ENCODE data around the gene ZNF148. TPM values are rescaled to one million over a fixed set of nuclear protein-coding genes. Genes with fewer than 3 reads are reported as not detected.

ZNF148 gene
- polyA plus RNA-seq, 2 donors, result 2.6 to 3.6 TPM

GRCh38 chr3:125357837-125358236 is 17.3 kb downstream of the ZNF148 start:
- Histone ChIP-seq H3K27ac (ENCODE audit: low read depth in 2 of 2, low read length in 1 of 2) (no peak overlapping the region), H3K4me1 (ENCODE audit: control insufficient read depth in 2 of 2, insufficient read depth in 2 of 2, low read length in 1 of 2) (peaks cover 0 to 3% of the 10 kb centered on the region in 2 donors), H3K27me3 (ENCODE audit: control insufficient read depth in 1 of 2, insufficient read depth in 2 of 2, low read length in 2 of 2) (no peaks in the 10 kb centered on the region), H3K9me3 (ENCODE audit: control insufficient read depth in 2 of 2, insufficient read depth in 1 of 2, low read depth in 1 of 2, low read length in 1 of 2) (no peaks in the 10 kb centered on the region), H3K4me3 (ENCODE audit: low read depth in 1 of 2, low read length in 2 of 2) (peak overlapping the region in 1 of 2 donors; percentile 79), H3K36me3 (ENCODE audit: control insufficient read depth in 2 of 2, insufficient read depth in 2 of 2, low read length in 1 of 2) (no peaks in the 10 kb centered on the region)
- 89 to 92% methylated on average over 11 of the region's 11 CpGs for WGBS, 2 donors

GRCh38 chr3:125357032-125357658 is 18.0 kb downstream of the ZNF148 start:
- 4 to 5% methylated on average over 52 of the region's 52 CpGs for WGBS, 2 donors
- Histone ChIP-seq H3K4me1 (ENCODE audit: control insufficient read depth in 2 of 2, insufficient read depth in 2 of 2, low read length in 1 of 2) (peaks cover 0 to 3% of the 10 kb centered on the region in 2 donors), H3K36me3 (ENCODE audit: control insufficient read depth in 2 of 2, insufficient read depth in 2 of 2, low read length in 1 of 2) (no peaks in the 10 kb centered on the region), H3K4me3 (ENCODE audit: low read depth in 1 of 2, low read length in 2 of 2) (peak overlapping the region; percentile 60 to 79), H3K9me3 (ENCODE audit: control insufficient read depth in 2 of 2, insufficient read depth in 1 of 2, low read depth in 1 of 2, low read length in 1 of 2) (no peaks in the 10 kb centered on the region), H3K27ac (ENCODE audit: low read depth in 2 of 2, low read length in 1 of 2) (peak overlapping the region; percentile 24 to 62), H3K27me3 (ENCODE audit: control insufficient read depth in 1 of 2, insufficient read depth in 2 of 2, low read length in 2 of 2) (no peaks in the 10 kb centered on the region)

- Histone ChIP-seq H3K4me1 (ENCODE audit: control insufficient read depth in 2 of 2, insufficient read depth in 2 of 2, low read length in 1 of 2) (peaks cover 0 to 3% of the 10 kb centered on the region in 2 donors), H3K27ac (ENCODE audit: low read depth in 2 of 2, low read length in 1 of 2) (peak overlapping the region; percentile 16 to 24), H3K27me3 (ENCODE audit: control insufficient read depth in 1 of 2, insufficient read depth in 2 of 2, low read length in 2 of 2) (no peaks in the 10 kb centered on the region), H3K36me3 (ENCODE audit: control insufficient read depth in 2 of 2, insufficient read depth in 2 of 2, low read length in 1 of 2) (no peaks in the 10 kb centered on the region), H3K9me3 (ENCODE audit: control insufficient read depth in 2 of 2, insufficient read depth in 1 of 2, low read depth in 1 of 2, low read length in 1 of 2) (no peaks in the 10 kb centered on the region), H3K4me3 (ENCODE audit: low read depth in 1 of 2, low read length in 2 of 2) (peak overlapping the region; percentile 60 to 79)
- WGBS, 2 donors, result 31 to 36% methylated on average over 5 of the region's 5 CpGs
Measured at GRCh38 chr3:125356140-125357026, 18.7 kb downstream of the ZNF148 start.

- WGBS, 2 donors, result 92 to 96% methylated on average over 3 of the region's 3 CpGs
- no peak overlapping the region for H3K4me3 ChIP-seq (ENCODE audit: low read depth in 1 of 2, low read length in 2 of 2)
- peaks cover 0 to 3% of the 10 kb centered on the region in 2 donors for H3K4me1 ChIP-seq (ENCODE audit: control insufficient read depth in 2 of 2, insufficient read depth in 2 of 2, low read length in 1 of 2)
- H3K36me3 ChIP-seq (ENCODE audit: control insufficient read depth in 2 of 2, insufficient read depth in 2 of 2, low read length in 1 of 2), result no peaks in the 10 kb centered on the region
- H3K27me3 ChIP-seq (ENCODE audit: control insufficient read depth in 1 of 2, insufficient read depth in 2 of 2, low read length in 2 of 2), result no peaks in the 10 kb centered on the region
- no peaks in the 10 kb centered on the region for H3K9me3 ChIP-seq (ENCODE audit: control insufficient read depth in 2 of 2, insufficient read depth in 1 of 2, low read depth in 1 of 2, low read length in 1 of 2)
- no peak overlapping the region for H3K27ac ChIP-seq (ENCODE audit: low read depth in 2 of 2, low read length in 1 of 2)
Measured at GRCh38 chr3:125353659-125354058, 21.5 kb downstream of the ZNF148 start.

GRCh38 chr3:125353128-125353527 is 22.0 kb downstream of the ZNF148 start:
- H3K36me3 ChIP-seq (ENCODE audit: control insufficient read depth in 2 of 2, insufficient read depth in 2 of 2, low read length in 1 of 2), result no peaks in the 10 kb centered on the region
- H3K4me3 ChIP-seq (ENCODE audit: low read depth in 1 of 2, low read length in 2 of 2), result no peak overlapping the region
- no peaks in the 10 kb centered on the region for H3K9me3 ChIP-seq (ENCODE audit: control insufficient read depth in 2 of 2, insufficient read depth in 1 of 2, low read depth in 1 of 2, low read length in 1 of 2)
- peaks cover 0 to 3% of the 10 kb centered on the region in 2 donors for H3K4me1 ChIP-seq (ENCODE audit: control insufficient read depth in 2 of 2, insufficient read depth in 2 of 2, low read length in 1 of 2)
- no peaks in the 10 kb centered on the region for H3K27me3 ChIP-seq (ENCODE audit: control insufficient read depth in 1 of 2, insufficient read depth in 2 of 2, low read length in 2 of 2)
- no peak overlapping the region for H3K27ac ChIP-seq (ENCODE audit: low read depth in 2 of 2, low read length in 1 of 2)

GRCh38 chr3:125351814-125352456 is 23.2 kb downstream of the ZNF148 start:
- Histone ChIP-seq H3K9me3 (ENCODE audit: control insufficient read depth in 2 of 2, insufficient read depth in 1 of 2, low read depth in 1 of 2, low read length in 1 of 2) (no peaks in the 10 kb centered on the region), H3K27ac (ENCODE audit: low read depth in 2 of 2, low read length in 1 of 2) (no peak overlapping the region), H3K36me3 (ENCODE audit: control insufficient read depth in 2 of 2, insufficient read depth in 2 of 2, low read length in 1 of 2) (no peaks in the 10 kb centered on the region), H3K4me1 (ENCODE audit: control insufficient read depth in 2 of 2, insufficient read depth in 2 of 2, low read length in 1 of 2) (no peaks in the 10 kb centered on the region), H3K27me3 (ENCODE audit: control insufficient read depth in 1 of 2, insufficient read depth in 2 of 2, low read length in 2 of 2) (no peaks in the 10 kb centered on the region), H3K4me3 (ENCODE audit: low read depth in 1 of 2, low read length in 2 of 2) (no peak overlapping the region)
- 34 to 49% methylated on average over 2 of the region's 2 CpGs for WGBS, 2 donors

- Histone ChIP-seq H3K4me3 (ENCODE audit: low read depth in 1 of 2, low read length in 2 of 2) (no peak overlapping the region), H3K27me3 (ENCODE audit: control insufficient read depth in 1 of 2, insufficient read depth in 2 of 2, low read length in 2 of 2) (no peaks in the 10 kb centered on the region), H3K4me1 (ENCODE audit: control insufficient read depth in 2 of 2, insufficient read depth in 2 of 2, low read length in 1 of 2) (no peaks in the 10 kb centered on the region), H3K9me3 (ENCODE audit: control insufficient read depth in 2 of 2, insufficient read depth in 1 of 2, low read depth in 1 of 2, low read length in 1 of 2) (no peaks in the 10 kb centered on the region), H3K36me3 (ENCODE audit: control insufficient read depth in 2 of 2, insufficient read depth in 2 of 2, low read length in 1 of 2) (no peaks in the 10 kb centered on the region), H3K27ac (ENCODE audit: low read depth in 2 of 2, low read length in 1 of 2) (peak overlapping the region in 1 of 2 donors; percentile 67)
- WGBS, 2 donors, result 93 to 96% methylated on average over 7 of the region's 7 CpGs
Measured at GRCh38 chr3:125351152-125351551, 24.0 kb downstream of the ZNF148 start.

- Histone ChIP-seq H3K4me3 (ENCODE audit: low read depth in 1 of 2, low read length in 2 of 2) (no peak overlapping the region), H3K9me3 (ENCODE audit: control insufficient read depth in 2 of 2, insufficient read depth in 1 of 2, low read depth in 1 of 2, low read length in 1 of 2) (no peaks in the 10 kb centered on the region), H3K4me1 (ENCODE audit: control insufficient read depth in 2 of 2, insufficient read depth in 2 of 2, low read length in 1 of 2) (no peaks in the 10 kb centered on the region), H3K27ac (ENCODE audit: low read depth in 2 of 2, low read length in 1 of 2) (no peak overlapping the region), H3K27me3 (ENCODE audit: control insufficient read depth in 1 of 2, insufficient read depth in 2 of 2, low read length in 2 of 2) (no peaks in the 10 kb centered on the region), H3K36me3 (ENCODE audit: control insufficient read depth in 2 of 2, insufficient read depth in 2 of 2, low read length in 1 of 2) (no peaks in the 10 kb centered on the region)
- 57 to 60% methylated on average over 5 of the region's 5 CpGs for WGBS, 2 donors
Measured at GRCh38 chr3:125350597-125350996, 24.5 kb downstream of the ZNF148 start.

GRCh38 chr3:125349556-125350165 is 25.5 kb downstream of the ZNF148 start:
- H3K36me3 ChIP-seq (ENCODE audit: control insufficient read depth in 2 of 2, insufficient read depth in 2 of 2, low read length in 1 of 2), result no peaks in the 10 kb centered on the region
- no peak overlapping the region for H3K4me3 ChIP-seq (ENCODE audit: low read depth in 1 of 2, low read length in 2 of 2)
- H3K4me1 ChIP-seq (ENCODE audit: control insufficient read depth in 2 of 2, insufficient read depth in 2 of 2, low read length in 1 of 2), result no peaks in the 10 kb centered on the region
- H3K27me3 ChIP-seq (ENCODE audit: control insufficient read depth in 1 of 2, insufficient read depth in 2 of 2, low read length in 2 of 2), result no peaks in the 10 kb centered on the region
- H3K27ac ChIP-seq (ENCODE audit: low read depth in 2 of 2, low read length in 1 of 2), result no peak overlapping the region
- H3K9me3 ChIP-seq (ENCODE audit: control insufficient read depth in 2 of 2, insufficient read depth in 1 of 2, low read depth in 1 of 2, low read length in 1 of 2), result no peaks in the 10 kb centered on the region

Measured in esophagus (tissue), 2 donors.